Fibroblast of mammary gland (primary cell): ENCODE measurements around the gene TTYH2.
"Not testable (repeated sequence)": the region's sequence is repeated elsewhere in the genome, so short reads cannot be mapped to it uniquely, and the experiment has no call there.

ENCODE experiments used
- DNase-seq: peaks from one replicate; pipeline ENCODE4 v3.0.0-alpha.2; 2010; ENCODE audit warnings: low read depth
- H3K4me3 ChIP-seq: 2 replicates; pipeline ENCODE4 v1.5.1; 2011; ENCODE audit warnings: low read depth, mild to moderate bottlenecking, low read length, moderate library complexity; ENCODE audit not compliant: control insufficient read depth
- CTCF ChIP-seq: conservative IDR thresholded peaks from 2 replicates; pipeline ENCODE4 v1.5.1; 2011; ENCODE audit warnings: low read depth, low read length, inconsistent platforms; ENCODE audit not compliant: control insufficient read depth, insufficient read depth

The TTYH2 gene

GRCh38 chr17:74185571-74186185, 27.7 kb upstream of the TTYH2 start:
- DNase-seq, result no peak
- H3K4me3 ChIP-seq, result no peak overlapping the region
- no peak for TF ChIP-seq CTCF

- no peak overlapping the region for H3K4me3 ChIP-seq
- DNase-seq, result no peak
- TF ChIP-seq CTCF, result no peak
Measured at GRCh38 chr17:74186498-74186897, 26.9 kb upstream of the TTYH2 start.

- H3K4me3 ChIP-seq, result no peak overlapping the region
- TF ChIP-seq CTCF, result no peak
- no peak for DNase-seq
Measured at GRCh38 chr17:74187761-74188160, 25.6 kb upstream of the TTYH2 start.

- not testable (repeated sequence) for DNase-seq, H3K4me3 ChIP-seq
Measured at GRCh38 chr17:74188687-74189086, 24.7 kb upstream of the TTYH2 start.

GRCh38 chr17:74190154-74190553, 23.2 kb upstream of the TTYH2 start:
- no peak for TF ChIP-seq CTCF
- no peak overlapping the region for H3K4me3 ChIP-seq
- peak; percentile 71 for DNase-seq

- TF ChIP-seq CTCF, result no peak
- no peak overlapping the region for H3K4me3 ChIP-seq
- peak; percentile 29 for DNase-seq
Measured at GRCh38 chr17:74190807-74191406, 22.5 kb upstream of the TTYH2 start.

GRCh38 chr17:74192950-74193781, 20.2 kb upstream of the TTYH2 start:
- H3K4me3 ChIP-seq, result no peak overlapping the region

More at GRCh38 chr17:74192950-74193781, 20.2 kb upstream of the TTYH2 start:
- DNase-seq, result peak; percentile 70
- TF ChIP-seq CTCF, result no peak
